SKM-1 (cell line): Measurements from ENCODE around the gene AKIRIN2.
"Not testable (repeated sequence)": the region's sequence is repeated elsewhere in the genome, so short reads cannot be mapped to it uniquely, and the experiment has no call there.

ENCODE experiments used
- DNase-seq: peaks from one replicate; lab custom pipeline; 2025; ENCODE audit not compliant: unreplicated experiment; lab: John Stamatoyannopoulos, UW

The AKIRIN2 gene

GRCh38 chr6:87690441-87690840 lies 11.6 kb downstream of the AKIRIN2 start:
- no peak for DNase-seq

- not testable (repeated sequence) for DNase-seq
These were observed 14.1 kb downstream of the AKIRIN2 start for GRCh38 chr6:87687893-87688292.

DNA sequence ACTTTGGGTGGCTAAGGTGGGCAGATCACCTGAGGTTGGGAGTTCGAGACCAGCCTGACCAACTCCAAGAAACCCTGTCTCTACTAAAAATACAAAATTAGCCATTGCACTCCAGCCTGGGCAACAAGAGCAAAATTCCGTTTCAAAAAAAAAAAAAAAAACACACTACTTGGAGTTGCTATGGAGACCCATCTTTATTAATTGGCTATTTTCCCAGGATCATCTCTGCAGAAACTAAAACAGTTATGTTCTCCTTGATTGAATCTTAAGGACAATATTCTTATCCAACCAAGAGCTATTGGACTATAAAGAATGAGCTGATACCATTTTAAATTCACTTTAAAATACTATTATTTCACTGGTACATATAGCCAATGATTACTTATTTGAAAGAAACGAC lies 14.7 kb downstream of the AKIRIN2 start:
- no peak for DNase-seq

DNA sequence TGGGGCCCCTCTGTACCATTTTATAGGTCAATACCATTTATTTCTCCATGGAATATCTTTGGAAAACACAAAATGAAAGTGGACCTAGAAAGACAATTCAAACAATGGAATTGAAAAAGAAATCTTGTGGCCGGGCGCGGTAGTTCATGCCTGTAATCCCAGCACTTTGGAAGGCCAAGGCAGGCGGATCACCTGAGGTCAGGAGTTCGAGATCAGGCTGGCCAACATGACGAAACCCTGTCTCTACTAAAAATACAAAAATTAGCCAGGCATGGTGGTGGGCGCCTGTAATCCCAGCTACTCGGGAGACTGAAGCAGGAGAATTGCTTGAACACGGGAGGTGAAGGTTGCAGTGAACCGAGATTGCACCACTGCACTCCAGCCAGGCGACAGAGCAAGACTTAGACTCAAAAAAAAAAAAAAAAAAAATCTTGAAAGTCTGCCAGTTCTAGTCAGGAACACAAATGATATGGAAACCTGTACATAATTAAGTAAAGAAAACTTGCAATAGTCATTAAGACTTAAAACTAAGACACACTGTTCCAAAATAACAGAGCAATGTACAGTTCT lies 15.3 kb downstream of the AKIRIN2 start:
- DNase-seq: not testable (repeated sequence)

DNA sequence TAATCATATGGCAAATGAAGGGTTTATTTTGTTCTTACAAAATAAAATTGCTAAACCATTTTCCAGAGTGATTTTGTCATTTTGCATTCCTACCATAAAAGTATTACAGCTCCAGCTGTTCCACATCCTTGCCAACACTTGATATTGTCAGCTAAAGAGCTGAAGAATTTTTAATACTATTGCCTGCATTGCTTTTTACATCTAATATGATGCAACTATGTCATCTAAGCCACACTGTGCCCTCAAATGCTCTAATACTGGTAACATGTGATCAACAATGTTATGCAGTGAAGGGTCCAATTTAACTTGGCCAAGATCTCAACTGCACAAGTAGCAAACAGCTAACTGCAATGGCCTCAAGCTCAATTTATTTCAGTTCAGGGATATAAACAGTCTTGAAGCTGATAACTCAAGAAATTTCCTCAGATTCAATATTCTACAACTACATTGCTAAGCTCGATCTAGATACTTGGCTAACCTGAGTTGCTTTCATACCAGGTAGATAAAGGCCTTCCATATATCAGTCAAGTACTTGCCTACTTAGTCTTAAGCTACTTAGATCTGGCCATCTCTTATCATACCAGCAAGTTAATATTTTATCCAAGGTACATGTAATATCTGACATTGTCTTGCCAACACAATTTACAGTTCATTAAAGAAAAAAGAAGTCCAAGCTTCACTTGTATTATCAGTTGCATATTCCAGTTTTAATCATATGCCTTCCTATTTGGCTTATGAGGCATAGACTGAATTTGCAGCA lies 17.0 kb downstream of the AKIRIN2 start:
- DNase-seq: no peak

DNA sequence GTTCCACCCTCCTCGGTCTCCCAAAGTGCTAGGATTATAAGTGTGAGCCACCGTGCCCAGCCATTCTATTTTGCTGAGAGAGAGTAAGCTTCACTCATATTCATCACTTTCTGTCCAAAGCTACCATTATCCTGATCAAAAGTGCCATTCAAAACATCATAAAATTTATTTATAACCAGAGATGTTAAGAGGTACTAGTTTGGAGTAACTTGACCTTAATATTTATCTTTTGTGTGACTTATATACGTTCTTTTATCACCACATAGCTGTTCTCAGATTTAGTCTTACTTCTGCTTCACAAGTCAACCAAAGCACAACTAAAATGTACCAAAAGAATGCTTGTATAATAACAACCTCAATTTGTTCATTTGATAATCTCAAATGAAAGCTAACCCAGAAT lies 18.1 kb downstream of the AKIRIN2 start:
- no peak for DNase-seq

DNA sequence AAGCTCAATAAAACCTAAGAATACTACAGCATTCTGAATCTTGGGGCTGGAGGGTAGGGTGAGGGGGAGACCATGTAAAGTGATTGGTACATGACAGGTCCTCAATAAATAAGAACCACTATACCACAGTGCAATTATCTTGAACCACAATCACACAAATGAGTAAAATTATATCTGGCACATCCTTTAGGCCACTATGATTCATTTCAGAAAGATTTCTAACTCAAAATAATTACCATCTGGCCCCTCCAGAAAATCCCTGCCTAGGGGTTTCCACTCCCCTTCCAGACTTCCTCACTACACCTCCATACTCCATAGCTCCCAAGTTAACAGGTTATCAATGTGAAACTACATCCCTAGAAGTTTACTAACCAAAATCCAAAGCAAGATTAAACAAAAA lies 19.7 kb downstream of the AKIRIN2 start:
- no peak for DNase-seq

GRCh38 chr6:87675004-87675681 lies 26.9 kb downstream of the AKIRIN2 start:
- DNase-seq: no peak

DNA sequence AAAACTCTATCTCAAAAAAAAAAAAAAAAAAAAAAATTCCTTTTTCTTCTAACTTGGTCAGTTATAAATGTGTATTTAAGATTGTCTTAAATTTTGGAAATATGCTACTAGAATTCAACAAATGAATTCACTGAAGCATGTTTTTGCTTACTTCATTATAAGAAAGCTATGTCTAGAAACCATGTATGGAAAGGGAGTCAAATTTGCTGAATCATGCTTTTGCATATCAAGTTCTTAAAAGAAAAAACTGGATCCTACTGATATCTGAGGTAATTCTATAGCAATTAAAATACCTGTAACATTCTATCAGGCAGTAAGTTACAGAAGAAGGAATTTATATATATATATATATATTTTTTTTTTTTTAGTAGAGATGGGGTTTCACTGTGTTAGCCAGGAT lies 27.7 kb downstream of the AKIRIN2 start:
- DNase-seq: no peak

DNA sequence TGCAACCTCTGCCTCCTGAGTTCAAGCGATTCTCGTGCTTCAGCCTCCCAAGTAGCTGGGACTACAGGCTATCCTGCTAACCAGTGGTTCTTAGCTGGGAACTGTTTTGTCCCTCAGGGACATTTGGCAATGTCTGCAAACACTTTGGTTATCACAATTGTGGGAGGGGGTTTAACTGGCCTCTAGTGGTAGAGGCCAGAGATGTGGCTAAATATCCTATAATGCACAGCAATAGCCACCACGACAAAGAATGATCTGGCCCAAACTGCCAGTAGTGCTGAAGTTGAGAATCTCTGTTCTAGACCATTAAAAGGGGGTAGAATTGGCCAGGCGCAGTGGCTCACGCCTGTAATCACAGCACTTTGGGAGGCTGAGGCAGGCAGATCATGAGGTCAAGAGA lies 28.8 kb downstream of the AKIRIN2 start:
- DNase-seq: no peak

DNA sequence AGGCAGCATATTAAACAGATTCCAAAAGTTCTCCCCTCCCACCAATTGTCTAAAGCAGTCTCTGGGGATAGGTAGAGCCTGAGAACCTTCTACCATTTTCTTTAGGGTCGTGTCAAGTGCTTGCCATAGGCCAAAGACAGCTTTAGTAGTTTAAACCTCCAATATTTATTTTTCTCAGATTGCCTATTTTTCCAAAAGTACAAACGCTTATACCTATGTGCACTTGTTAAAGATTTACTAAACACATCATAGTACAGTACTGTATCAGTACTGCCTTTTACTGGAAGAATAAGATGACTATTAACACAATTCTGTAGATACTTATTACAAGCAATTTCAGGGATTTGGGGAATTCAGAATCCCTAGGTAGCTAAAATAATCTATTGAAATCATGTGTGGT lies 29.4 kb downstream of the AKIRIN2 start:
- no peak for DNase-seq

- DNase-seq: peak; percentile 85
These were observed 30.4 kb downstream of the AKIRIN2 start for GRCh38 chr6:87671555-87672029.

DNA sequence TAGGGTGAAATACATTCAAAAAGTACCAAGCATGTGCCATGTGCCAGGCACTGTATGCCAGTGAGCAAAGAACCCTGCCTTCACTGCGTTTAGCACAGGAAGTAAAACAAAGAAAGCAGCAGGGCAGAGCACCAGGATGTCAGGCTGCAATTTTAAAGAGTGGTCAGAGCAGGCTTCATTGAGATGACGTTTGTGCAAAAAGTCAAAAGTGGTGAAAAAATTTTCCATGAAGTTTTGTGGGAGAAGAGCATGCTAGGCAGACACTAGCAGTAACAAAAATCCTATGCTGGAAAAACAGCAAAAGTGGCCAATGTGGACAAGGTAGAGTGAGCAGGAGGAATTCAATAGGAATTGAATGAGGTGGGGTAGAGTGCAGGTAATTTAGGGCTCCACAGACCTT lies 31.3 kb downstream of the AKIRIN2 start:
- DNase-seq: no peak

DNA sequence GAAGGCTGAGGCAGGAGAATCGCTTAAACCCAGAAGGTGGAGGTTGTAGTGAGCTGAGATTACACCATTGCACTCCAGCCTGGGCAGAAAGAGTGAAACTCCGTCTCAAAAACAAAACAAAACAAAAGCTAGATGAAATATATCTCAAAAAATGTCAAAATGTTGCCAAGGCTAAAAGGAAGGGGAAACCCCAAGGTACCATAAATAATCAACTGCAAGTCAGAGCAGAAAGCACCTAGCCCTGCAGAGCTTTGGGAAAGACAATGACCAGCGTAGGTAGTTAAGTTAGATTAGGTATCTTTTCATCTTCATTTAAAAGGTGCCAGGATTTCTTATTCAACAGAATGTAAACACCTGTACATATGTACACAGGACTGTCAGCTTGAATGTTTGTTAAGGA lies 33.0 kb downstream of the AKIRIN2 start:
- no peak for DNase-seq

DNA sequence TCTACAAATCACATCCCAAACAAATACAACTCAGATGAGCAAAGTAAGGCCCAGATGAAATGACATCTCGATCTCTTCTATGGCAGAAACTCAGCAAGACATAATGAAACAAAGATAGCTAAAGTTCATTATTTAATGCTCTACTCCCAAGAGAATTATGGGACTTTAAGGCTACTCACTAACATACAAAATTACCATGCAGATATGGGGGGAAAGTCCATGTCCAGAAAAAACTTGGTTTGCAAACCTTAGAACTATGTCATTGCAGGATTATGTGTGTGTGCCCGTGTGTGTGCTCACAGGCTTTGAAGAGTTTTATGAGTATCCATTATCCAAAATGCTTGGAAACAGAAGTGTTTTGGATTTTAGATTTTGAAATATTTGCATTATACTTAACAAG lies 34.0 kb downstream of the AKIRIN2 start:
- no peak for DNase-seq

GRCh38 chr6:87667032-87667431 lies 35.0 kb downstream of the AKIRIN2 start:
- no peak for DNase-seq

DNA sequence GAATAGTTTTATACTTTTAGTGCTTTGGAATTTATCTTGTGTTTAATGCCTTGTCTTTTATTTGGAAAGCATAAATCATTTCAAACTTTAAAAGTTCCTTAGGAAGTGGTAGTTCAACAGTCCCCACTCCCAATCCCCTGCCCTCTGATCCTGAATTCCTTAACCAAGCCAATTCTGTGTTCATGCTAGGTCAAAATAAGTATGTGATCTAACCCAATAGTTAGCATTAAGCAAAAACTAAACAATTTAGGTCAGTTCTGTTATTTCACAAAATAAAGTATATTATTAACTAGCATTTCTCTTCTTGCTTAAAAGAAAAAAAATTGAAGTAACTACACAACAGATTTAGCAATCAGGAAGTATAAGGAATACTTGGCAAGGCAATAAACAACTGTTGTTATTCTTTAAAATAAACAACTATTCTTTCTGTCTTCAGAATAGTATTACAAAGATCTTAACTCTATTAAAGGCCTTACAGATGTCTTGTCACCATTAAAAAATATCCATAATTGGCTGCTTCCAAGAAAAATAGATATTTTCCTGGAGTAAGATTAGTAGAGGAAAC lies 37.0 kb downstream of the AKIRIN2 start:
- no peak for DNase-seq

- DNase-seq: no peak
These were observed 38.6 kb downstream of the AKIRIN2 start for GRCh38 chr6:87663434-87663833.

DNA sequence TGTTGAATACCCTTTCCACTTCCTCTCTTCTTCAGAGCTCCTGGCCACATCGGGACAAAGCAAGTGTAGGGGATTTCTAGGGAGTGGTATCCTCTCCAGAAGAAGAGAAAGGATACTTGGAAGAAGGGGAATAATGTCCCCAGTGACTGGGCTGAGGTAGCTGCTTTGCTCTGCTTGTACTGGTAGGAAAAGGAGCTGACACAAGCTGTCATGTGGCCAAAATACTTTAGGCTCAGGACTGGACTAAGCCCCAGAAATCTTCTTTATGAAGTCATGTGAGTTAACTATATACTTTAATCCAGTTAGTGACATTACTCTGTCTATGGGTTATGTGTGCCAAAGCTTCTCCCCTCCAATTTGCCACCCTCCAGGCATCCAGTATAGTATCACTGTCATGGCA lies 40.5 kb downstream of the AKIRIN2 start:
- DNase-seq: no peak

DNA sequence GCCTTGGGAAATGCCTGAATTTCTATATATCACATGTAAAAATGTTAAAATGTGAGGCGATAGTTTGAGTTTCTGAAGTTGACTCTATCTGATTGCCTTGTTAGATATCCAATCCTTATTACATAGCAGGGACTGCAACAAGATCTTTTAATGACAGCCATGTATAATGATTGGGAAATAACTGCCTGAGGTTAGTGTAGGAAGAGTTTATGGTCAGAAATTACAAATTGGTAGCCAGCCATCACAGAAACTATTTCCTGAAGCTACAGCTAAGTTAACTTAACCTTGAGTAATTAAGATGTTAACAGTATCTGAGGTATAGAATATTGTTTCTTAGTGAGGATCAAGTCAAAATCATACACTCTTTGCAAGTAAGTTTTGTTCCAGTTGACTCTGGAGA lies 41.0 kb downstream of the AKIRIN2 start:
- no peak for DNase-seq

GRCh38 chr6:87660226-87660911 lies 41.7 kb downstream of the AKIRIN2 start:
- no peak for DNase-seq
